ENCODE measurements around the gene CYP4F3.
"Not testable (repeated sequence)": the region's sequence is repeated elsewhere in the genome, so short reads cannot be mapped to it uniquely, and the experiment has no call there.

Gene CYP4F3

GRCh38 chr19:15633082-15633835 is 7.4 kb upstream of the CYP4F3 start:
- no peak for DNase-seq

DNA sequence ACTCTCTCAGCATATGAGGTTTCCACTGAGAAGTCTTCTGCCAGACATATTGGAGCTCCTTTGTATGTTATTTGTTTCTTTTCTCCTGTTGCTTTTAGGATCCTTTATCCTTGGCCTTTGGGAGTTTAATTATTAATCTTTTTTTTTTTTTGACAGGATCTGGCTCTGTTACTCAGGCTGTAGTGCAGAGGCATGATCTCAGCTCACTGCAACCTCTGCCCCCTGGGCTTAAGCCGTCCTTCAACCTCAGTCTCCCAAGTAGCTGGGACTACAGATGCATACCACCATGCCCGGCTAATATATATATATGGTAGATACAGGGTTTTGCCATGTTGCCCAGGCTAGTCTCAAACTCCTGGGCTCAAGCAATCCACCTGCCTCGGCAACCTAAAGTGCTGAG is 6.6 kb upstream of the CYP4F3 start:
- DNase-seq: no peak

DNA sequence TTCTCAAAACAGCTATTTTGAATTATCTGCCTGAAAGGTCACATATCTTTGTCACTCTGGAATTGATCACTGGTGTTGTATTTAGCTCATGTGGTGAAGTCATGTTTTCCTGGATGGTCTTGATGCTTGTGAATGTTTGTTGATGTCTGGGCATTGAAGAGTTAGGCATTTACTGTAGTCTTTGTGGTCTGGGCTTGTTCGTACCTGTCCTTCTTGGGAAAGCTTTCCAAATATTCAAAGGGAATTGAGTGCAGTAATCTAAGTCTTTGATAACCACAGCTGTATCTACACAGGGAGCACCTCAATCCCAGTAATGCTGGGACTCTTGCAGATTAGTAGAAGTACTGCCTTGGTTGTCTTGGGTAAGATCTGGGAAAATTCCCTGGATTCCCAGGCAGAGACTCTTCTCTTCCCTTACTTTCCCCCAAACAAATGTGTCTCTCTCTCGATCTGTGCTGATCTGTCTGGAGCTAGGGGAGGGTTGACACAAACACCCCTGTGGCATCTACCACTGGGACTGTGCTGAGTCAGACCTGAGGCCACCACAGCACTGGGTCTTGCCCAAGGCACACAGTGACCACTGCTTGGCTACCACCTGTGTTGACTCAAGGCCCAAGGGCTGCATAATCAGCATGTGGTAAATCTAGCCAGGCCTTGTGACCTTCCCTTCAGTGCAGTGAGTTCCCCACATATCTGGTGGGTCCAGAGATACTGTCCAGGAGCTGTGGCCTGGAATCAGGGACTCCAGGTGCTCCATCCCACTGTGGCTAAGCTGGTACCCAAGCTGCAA is 5.5 kb upstream of the CYP4F3 start:
- no peak for DNase-seq

GRCh38 chr19:15636026-15636425 is 4.7 kb upstream of the CYP4F3 start:
- no peak for DNase-seq

GRCh38 chr19:15639596-15639995 is 1.1 kb upstream of the CYP4F3 start:
- no peak for DNase-seq

- DNase-seq: no peak
These were observed 354 bp downstream of the CYP4F3 start for GRCh38 chr19:15640904-15641597.

DNA sequence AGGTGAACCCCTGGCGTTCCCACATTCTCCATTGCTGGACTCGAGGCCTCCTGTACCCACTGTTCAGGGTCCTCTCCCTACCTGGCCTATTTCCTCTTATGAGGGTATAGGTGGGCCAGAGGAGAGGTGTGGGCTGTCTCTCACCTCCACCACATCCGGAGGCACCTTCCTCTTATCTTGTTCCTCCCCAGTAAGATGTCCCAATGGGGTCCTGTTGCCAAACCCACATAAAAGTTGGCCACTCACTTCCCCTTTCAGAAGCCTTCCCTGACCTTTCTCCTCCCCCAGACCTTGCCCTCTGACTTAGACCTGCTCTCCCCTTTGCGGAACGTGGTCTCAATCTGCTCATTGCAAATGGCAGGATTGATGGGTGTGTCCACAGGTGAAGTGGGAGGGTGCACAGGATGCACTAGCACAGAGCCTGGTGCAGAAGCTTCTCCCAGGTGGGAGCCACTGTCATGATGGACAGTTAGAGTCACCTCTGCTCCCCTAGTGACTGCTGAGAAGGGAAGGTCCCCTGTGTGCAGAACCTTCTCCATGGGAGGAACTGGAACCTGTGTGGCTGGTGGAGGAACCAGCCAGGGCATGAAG is 1.3 kb downstream of the CYP4F3 start:
- DNase-seq: no peak

DNA sequence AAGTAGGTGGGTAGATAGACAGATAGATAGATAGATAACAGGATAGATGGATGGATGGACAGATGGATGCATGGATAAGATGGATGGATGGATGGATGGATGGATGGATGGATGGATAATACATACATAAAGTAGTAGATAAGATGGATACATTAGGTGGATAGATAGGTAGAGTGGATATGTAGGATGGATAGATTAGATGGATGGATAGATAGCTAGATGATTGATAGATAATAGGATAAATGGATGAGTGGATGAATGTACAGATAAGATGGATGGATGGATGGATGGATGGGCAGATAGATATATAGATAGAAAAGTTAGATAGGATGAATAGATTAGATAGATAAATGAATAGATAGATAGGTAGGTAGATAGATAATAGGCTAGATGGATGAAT is 2.1 kb downstream of the CYP4F3 start:
- no peak for DNase-seq

GRCh38 chr19:15643387-15643786 is 2.7 kb downstream of the CYP4F3 start:
- no peak for DNase-seq

DNA sequence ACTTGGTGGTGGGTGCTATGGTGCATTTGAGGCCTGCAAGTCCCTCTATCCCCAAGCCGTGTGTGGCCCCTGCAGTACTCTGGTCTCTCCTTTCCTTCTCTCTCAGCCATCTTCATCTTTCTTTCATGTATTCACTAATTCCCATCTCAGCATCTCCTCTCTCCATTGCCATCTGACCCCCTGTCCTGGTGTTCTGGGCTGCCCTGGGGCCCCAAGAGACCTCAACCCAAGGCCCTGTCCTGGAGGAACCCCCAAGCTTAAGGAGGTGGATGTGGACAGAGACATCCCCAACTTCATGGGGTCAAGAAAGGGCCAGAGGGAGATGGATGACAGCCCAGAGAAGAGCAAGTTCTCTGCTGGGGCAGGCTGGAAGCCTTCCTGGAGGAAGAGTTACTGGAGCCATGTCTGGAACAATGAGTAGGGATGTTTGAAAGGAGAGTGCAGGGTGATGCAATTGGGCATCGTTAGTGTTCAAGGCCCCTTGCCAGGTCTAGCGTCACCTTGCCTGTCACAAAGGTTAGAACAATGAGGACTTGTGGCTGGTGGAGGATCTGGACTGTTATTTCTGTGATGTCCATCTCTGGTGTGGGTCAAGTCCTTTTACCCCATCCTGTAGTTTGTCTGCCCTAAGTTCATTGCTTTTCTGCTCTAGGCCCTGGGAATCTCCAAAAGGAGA is 3.5 kb downstream of the CYP4F3 start:
- DNase-seq: no peak

DNA sequence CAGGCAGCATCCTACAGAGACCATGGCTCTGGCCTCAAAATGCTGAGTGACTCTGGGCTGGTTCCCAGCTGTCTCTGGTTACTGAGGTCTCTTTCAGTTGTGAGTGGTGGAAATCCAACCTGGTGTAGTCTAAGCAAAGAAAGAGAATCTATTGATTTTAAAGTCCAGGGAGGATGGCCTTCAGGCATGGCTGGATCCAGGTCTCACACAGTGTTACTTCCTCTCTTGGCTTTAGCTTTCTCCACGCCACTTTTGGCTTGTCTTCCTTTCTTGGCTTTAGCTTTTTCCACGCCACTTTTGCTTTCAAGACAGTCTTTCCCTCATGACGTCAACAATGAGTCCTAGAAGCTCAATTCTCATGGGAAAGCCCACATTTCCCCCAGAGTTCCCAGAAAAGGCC is 4.1 kb downstream of the CYP4F3 start:
- no peak for DNase-seq

- DNase-seq: no peak
These were observed 8.8 kb downstream of the CYP4F3 start for GRCh38 chr19:15649526-15649925.

DNA sequence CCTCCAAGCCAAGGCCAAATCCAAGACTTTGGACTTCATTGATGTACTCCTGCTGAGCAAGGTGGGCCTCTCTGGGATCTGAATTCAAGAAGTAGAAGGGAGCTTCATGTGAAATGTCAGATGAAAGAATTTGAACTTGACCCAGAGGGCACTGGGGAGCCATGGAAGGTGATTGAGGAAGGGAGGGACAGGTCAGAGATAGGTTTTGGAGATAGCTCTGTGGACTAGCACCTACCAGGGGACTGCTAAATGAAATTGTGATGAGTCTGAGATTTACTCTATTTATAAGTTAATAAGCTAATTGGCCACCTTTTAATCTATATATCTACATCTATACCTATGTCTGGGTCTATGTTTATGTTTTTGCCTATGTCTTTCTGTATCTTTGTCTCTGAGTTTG is 9.4 kb downstream of the CYP4F3 start:
- not testable (repeated sequence) for DNase-seq

DNA sequence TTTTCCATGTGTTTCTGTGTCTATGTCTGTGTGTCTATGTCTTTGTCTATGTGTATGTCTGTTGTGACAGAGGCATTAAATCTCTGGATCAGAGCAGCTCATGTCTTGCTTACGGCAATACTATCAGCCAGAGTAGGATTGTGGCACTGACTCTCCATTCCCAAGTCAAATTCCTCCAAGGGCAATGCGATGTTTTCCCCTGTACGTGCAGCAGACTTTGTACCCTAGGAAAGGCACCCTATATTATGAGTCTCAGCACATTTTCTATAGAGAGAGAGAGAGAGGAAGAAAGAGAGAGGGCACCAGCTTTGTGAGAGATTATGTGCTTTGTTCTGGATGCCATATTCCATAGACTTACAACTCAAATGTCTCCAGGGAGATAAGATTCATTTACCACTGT is 11.1 kb downstream of the CYP4F3 start:
- no peak for DNase-seq

GRCh38 chr19:15652559-15653278 is 12.0 kb downstream of the CYP4F3 start:
- DNase-seq: no peak

DNA sequence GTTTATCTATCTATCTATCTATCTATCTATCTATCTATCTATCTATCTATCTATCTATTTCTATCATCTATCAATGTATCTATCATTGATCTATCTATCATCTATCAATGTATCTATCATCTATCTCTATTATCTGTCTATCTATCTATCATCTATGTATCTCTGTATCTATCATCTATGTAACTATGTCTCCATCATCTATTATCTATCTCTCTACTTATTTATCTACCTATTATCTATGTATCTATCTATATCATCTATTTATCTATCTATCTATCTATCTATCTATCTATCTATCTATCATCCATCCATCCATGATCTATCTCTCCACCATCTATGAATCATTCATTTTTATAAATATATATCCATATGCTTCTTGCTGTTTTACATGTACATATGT is 15.8 kb downstream of the CYP4F3 start:
- no peak for DNase-seq

DNA sequence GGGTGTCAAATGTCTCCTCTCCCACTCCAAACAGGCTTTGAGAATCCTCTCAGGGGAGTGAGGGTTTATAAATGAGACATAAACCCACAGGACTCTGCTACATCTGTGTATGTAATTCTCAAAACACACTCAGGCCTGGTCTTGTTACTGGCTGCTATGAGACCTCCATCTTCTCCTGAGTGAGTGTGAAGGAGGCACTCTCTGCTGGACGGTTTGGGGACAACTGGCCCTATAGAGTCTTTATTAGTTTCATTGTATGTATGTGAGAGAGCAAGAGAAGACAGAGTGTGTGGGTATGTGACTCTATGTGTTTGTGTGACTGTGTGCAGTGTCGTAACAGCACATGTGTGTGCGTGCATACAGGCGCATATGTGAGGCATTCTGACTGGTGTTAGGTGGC is 22.6 kb downstream of the CYP4F3 start:
- DNase-seq: no peak

GRCh38 chr19:15666186-15666585 is 25.5 kb downstream of the CYP4F3 start:
- DNase-seq: no peak

GRCh38 chr19:15666883-15667282 is 26.2 kb downstream of the CYP4F3 start:
- DNase-seq: no peak

GRCh38 chr19:15669440-15669839 is 28.7 kb downstream of the CYP4F3 start:
- DNase-seq: no peak

DNA sequence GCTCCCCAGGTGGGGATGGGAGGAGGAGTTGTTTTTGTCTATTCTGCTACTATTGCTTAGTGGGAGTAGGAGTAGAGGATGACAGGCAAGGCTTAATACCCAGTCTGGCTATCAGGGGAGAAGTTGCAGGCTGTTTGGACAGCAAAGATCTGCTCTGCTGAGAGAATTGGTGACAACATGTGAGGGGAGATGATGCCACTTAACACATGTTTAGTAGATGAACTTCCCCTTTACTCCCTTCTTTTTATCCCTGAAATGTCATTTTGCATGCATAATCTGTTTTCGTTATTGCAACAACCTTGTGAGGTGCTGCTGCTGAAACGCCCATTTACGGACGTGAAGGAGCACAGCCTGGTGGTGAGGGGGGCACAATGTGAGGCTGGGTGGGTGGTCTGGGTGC is 29.2 kb downstream of the CYP4F3 start:
- no peak for DNase-seq

GRCh38 chr19:15671237-15671821 is 30.6 kb downstream of the CYP4F3 start:
- no peak for DNase-seq

Measured in NCI-H748 treated with DMSO at 0.1 percent for 48 hours (cell line).